ENCODE data around the gene CITED4. TPM values are rescaled to one million over a fixed set of nuclear protein-coding genes. Genes with fewer than 3 reads are reported as not detected.

CITED4 gene
- total RNA-seq, 1 experiment from 2014 or later: 29.5 TPM

DNA sequence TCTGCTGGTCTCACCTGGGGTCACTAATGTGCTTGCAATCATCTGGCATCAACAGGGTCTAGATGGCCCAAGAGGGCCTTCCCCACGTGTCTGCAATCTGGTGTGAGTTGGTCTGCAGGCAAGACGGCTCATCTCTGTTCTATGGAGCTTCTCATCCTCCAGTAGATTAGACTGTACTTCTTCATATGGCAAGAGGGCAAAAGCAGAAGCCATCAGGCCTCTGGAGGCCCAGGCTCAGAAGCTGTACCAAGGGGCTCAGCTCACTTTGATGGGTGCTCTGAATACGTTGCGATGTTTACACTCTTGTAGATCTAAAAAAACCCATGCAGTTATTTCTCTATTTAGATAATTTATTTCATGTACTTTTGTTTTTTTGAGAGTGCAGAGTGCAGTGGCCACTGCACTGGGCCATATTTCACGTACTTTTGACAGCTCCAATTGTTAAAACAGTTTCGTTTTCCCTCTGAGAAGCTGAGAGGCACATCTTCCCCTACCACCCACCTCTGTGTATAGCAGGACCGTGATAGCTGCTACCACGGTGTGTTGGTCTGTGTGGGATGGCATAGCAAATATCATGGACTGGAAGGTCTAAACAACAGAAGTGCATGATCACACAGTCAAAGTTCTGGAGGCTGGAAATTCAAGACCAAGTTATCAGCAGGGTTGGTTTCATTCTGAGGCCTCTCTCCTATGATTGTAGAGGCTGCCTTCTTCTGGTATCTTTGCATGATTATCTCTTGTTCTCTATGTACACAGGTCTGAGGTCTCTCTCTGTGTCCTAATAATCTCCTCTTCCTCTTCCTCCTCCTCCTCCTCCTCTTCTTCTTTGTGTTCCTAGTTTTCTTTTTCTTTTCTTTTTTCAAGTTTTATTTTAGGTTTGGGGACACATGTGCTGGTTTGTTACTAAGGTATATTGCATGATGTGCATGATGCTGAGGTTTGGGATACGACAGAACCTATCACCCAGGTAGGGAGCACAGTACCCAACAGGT lies 17.0 kb downstream of the CITED4 start:
- Histone ChIP-seq H3K36me3 (no peaks in the 10 kb centered on the region), H3K4me3 (no peak overlapping the region), H3K27me3 (no peaks in the 10 kb centered on the region), H3K9me3 (no peaks in the 10 kb centered on the region; the same call in 1 of the 2 replicates)
- DNase-seq: no peak

- DNase-seq: no peak
- Histone ChIP-seq H3K9me3 (no peaks in the 10 kb centered on the region; the same call in 1 of the 2 replicates), H3K27me3 (no peaks in the 10 kb centered on the region), H3K36me3 (no peaks in the 10 kb centered on the region), H3K4me3 (no peak overlapping the region)
Measured at GRCh38 chr1:40844079-40844478, 18.1 kb downstream of the CITED4 start.

DNA sequence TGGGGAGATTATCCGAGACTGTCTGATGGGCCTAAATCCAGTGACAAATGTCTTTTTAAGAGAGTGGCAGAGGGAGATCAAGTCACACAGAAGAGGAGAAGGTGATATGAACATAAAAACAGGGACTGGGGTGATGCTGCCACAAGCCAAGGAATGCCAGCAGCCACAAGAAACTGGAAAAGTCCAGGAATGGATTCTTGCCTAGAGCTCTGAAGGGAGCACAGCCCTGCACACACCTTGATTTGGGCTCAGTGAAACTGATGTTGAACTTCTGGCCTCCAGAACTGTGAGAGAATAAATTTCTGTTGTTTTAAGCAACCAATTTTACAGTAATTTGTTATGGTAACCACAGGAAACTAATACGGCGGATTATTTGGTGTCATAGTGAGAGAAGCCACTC lies 19.5 kb downstream of the CITED4 start:
- Histone ChIP-seq H3K9me3 (no peaks in the 10 kb centered on the region; the same call in 1 of the 2 replicates), H3K36me3 (no peaks in the 10 kb centered on the region), H3K27me3 (no peaks in the 10 kb centered on the region), H3K4me3 (no peak overlapping the region)
- DNase-seq: no peak

GRCh38 chr1:40842207-40842606 lies 20.0 kb downstream of the CITED4 start:
- no peaks in the 10 kb centered on the region; the same call in 1 of the 2 replicates for H3K9me3 ChIP-seq
- H3K36me3 ChIP-seq: no peaks in the 10 kb centered on the region
- H3K4me3 ChIP-seq: no peak overlapping the region
- no peaks in the 10 kb centered on the region for H3K27me3 ChIP-seq
- DNase-seq: no peak

DNA sequence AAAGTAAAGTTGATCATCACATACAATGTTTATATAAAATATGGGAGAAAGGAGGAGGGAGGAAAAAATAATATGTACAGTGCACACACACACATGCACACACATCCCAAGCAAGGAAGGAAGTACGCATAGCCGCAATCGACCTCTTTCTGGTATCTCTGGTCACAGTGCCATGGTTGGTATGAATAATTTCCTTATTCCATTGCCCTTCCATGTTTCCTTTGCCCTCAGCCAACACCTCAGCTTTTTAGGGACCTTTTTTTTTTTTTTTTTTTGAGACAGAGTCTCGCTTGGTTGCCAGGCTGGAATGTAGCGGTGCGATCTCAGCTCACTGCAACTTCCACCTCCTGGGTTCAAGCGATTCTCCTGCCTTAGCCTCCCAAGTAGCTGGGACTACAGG lies 20.6 kb downstream of the CITED4 start:
- Histone ChIP-seq H3K27me3 (no peaks in the 10 kb centered on the region), H3K36me3 (no peaks in the 10 kb centered on the region), H3K4me3 (no peak overlapping the region), H3K9me3 (no peaks in the 10 kb centered on the region; the same call in 1 of the 2 replicates)
- DNase-seq: no peak

- Histone ChIP-seq H3K9me3 (no peaks in the 10 kb centered on the region; the same call in 1 of the 2 replicates), H3K36me3 (no peaks in the 10 kb centered on the region), H3K27me3 (no peaks in the 10 kb centered on the region), H3K4me3 (no peak overlapping the region)
- DNase-seq: no peak
Measured at GRCh38 chr1:40840526-40841323, 21.4 kb downstream of the CITED4 start.

DNA sequence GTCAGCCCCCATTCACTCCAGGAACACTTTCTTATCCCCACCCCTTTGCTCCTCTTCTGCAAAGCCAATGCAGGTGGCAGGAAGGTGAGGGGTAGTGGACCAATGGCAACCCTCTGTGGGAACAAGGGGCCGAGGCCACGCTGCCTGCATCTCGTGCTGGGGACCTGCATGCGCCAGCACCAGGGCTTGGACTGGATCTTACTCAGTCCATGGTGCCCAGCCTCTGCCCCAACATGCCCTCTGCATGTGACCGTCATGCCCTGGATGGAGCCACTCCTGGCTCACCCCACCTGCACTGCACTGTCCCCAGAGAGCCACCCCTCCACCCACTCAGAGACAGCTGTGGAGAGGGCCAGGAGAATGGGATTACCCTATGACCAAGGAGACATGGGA lies 22.2 kb downstream of the CITED4 start:
- no peak for DNase-seq
- no peak overlapping the region for H3K4me3 ChIP-seq
- H3K27me3 ChIP-seq: no peaks in the 10 kb centered on the region
- no peaks in the 10 kb centered on the region; the same call in 1 of the 2 replicates for H3K9me3 ChIP-seq
- H3K36me3 ChIP-seq: no peaks in the 10 kb centered on the region

DNA sequence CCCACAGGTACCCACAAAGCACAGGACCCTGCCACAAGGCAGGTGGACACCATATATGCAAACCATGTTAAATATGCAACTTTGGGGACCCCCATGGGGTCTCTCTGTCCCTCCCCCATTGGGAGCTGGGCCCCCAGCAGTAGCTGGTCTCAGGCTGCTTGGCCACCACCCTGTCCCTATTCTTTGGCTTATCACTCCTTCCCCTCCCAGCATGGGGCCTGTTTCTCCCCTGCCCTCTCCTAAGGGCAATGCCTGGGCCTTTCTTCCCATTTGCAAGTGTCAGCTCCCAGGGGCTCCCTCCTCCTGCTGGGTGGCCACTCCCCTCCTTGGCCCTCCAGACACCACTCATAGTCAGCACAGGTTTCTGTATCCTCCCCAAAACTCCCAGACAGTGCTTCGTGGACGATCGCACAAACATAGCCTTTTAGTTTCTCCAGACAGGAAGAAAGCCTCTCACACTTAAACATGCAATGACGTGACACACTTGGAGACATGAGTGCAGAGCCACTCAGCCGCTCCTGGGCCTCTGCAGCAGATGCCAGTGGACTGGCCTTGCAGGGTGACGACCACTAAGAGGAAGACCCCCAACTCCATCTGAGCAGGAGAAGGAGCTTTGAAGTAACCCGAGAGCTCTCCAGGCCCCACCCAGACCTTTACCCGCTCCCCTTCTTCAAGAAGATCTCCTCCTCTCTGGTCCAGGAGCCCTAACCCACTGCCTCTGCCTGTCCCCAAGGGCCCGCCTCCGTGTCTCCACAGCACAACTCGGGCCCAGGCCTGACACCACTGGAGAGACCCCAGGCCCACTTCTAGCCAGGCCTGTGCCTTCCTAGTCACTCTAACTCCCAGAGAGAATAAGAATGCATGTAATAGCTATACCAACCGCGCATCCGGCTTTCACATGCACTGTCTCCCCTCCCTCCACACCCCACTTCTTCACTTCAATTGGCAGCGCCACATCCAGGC lies 22.9 kb downstream of the CITED4 start:
- DNase-seq: no peak
- H3K27me3 ChIP-seq: no peaks in the 10 kb centered on the region
- no peak overlapping the region for H3K4me3 ChIP-seq
- no peaks in the 10 kb centered on the region for H3K36me3 ChIP-seq
- H3K9me3 ChIP-seq: no peaks in the 10 kb centered on the region; the same call in 1 of the 2 replicates

DNA sequence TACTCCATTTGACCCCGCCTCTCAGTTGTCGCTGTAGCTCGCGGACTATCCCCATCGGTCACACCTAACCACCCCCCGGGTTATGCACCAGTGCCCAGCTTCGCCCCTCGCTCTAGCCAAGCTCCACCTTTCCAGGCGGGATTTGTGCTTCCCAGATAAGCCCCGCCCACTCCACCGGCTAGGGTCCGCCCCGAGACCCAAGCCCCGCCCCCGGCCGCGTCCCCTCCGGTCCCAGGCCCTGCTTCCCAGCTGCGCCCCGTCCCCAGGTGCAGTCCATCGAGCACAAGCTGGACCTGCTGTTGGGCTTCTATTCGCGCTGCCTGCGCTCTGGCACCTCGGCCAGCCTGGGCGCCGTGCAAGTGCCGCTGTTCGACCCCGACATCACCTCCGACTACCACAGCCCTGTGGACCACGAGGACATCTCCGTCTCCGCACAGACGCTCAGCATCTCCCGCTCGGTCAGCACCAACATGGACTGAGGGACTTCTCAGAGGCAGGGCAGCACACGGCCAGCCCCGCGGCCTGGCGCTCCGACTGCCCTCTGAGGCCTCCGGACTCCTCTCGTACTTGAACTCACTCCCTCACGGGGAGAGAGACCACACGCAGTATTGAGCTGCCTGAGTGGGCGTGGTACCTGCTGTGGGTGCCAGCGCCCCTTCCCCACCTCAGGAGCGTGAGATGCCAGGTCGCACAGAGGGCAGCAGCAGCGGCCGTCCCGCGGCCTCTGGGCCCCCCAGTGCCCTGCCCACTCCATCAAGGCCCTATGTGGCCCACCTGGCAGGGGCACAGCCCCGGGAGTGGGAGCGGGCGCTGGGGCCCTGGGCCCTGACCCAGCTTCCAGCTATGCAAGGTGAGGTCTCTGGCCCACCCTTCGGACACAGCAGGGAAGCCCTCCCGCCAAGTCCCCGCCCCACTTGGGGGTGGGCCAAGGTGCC lies 23.9 kb downstream of the CITED4 start:
- DNase-seq: no peak
- Histone ChIP-seq H3K9me3 (no peaks in the 10 kb centered on the region; the same call in 1 of the 2 replicates), H3K4me3 (no peak overlapping the region), H3K36me3 (no peaks in the 10 kb centered on the region), H3K27me3 (no peaks in the 10 kb centered on the region)

DNA sequence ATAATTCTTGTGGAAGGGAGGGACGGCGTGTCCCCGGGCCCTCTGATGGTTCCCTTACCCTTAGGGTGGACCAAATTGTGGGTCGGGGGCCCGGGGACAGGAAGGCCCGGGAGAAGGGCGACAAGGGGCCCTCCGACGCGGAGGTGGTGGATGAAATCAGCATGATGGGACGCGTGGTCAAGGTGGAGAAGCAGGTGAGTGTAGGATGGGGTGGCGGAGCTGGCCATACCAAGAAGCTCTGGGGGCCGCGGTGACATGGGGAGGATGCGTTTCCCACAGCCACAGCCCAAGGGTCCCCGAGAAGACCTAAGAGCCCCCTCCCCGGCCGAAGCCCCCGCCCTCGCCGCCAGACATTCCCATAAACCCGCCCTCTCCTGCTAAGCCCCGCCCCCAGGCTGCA lies 24.6 kb downstream of the CITED4 start:
- Histone ChIP-seq H3K27me3 (no peaks in the 10 kb centered on the region), H3K4me3 (no peak overlapping the region), H3K36me3 (no peaks in the 10 kb centered on the region), H3K9me3 (no peaks in the 10 kb centered on the region)
- no peak for DNase-seq

DNA sequence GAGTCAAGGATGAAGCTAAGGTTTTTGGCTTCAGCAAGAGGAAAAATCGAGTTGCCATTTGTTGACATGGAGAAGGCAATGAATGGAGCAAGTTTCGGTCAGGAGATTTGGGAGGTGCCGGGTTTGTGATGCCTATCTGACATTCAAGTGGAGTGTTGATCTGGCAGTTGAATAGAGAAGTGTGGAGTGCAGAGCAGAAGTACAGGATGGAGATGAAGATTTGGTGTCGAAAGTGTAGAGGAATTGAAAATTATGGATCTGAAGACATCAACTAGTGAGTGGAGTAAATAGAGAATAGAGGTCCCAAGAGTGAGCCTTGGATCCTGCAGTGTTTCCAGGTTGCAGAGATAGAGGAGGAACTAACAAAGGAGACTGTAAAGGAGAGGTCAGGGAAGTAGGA lies 25.9 kb downstream of the CITED4 start:
- Histone ChIP-seq H3K27me3 (no peaks in the 10 kb centered on the region), H3K9me3 (no peaks in the 10 kb centered on the region), H3K36me3 (no peaks in the 10 kb centered on the region), H3K4me3 (no peak overlapping the region)
- no peak for DNase-seq

GRCh38 chr1:40834968-40835545 lies 27.1 kb downstream of the CITED4 start:
- no peak overlapping the region for H3K4me3 ChIP-seq
- no peaks in the 10 kb centered on the region for H3K9me3 ChIP-seq
- no peaks in the 10 kb centered on the region for H3K27me3 ChIP-seq
- no peaks in the 10 kb centered on the region for H3K36me3 ChIP-seq
- DNase-seq: no peak

DNA sequence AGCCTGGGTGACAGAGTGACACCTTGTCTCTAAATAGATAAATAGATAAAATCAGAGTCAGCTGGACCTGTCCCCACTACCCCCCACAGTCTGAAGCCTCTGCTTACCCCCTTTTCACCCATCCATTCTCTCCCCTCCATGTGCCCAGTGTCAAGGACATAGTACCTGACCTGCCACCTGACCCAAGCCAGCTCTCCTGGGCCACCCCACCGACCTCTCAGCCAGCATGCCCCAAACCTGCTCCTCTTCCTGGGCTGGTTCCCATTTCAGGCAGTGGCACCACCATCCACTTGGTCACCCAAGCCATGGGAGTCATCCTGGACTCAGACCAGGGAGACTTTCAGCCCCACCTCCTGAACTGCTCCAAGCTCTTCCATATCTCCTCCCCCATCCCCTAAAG lies 28.2 kb downstream of the CITED4 start:
- no peak for DNase-seq
- no peaks in the 10 kb centered on the region for H3K27me3 ChIP-seq

DNA sequence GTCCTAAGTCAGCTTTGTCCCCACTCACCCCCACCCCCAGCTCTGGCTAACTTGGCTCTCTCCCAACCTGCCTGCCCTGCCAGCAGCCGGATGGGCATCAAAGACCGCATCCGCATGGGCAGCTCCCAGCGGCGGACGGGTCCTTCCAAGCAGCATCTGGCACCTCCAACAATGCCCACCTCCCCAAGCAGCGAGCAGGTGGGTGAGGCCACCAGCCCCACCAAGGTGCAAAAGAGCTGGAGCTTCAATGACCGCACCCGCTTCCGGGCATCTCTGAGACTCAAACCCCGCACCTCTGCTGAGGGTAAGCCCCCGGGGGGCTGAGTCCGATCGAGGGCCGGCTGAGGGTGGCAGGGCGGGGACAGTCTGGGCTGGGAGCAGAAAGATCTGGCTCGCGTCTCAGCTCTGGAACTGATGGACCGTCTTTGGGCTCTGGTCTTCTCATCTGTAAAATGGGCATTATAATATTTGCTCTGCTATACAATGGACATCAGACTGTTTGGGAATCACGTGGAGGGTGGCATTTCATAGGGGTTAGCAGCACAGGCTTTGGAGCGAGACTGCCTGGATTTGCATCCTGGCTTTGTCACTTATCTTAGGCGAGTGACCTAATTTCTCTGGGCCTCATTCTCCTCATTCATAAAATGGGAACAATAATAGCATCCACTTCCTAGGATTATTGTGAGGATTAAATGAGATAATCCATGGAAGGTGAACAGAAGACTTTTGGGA lies 31.0 kb downstream of the CITED4 start:
- H3K27me3 ChIP-seq: no peaks in the 10 kb centered on the region

More for the DNA sequence above, 28.2 kb downstream of the CITED4 start:
- Histone ChIP-seq H3K36me3 (no peaks in the 10 kb centered on the region), H3K4me3 (no peak overlapping the region), H3K9me3 (no peaks in the 10 kb centered on the region)

More for the DNA sequence above, 31.0 kb downstream of the CITED4 start:
- no peak for DNase-seq
- Histone ChIP-seq H3K9me3 (no peaks in the 10 kb centered on the region), H3K36me3 (no peaks in the 10 kb centered on the region), H3K4me3 (no peak overlapping the region)
